Measurements from ENCODE around the gene EXOC6B.
A peak's percentile ranks its signal among the peaks of the same experiment; 100 is the strongest.

Gene EXOC6B

DNA sequence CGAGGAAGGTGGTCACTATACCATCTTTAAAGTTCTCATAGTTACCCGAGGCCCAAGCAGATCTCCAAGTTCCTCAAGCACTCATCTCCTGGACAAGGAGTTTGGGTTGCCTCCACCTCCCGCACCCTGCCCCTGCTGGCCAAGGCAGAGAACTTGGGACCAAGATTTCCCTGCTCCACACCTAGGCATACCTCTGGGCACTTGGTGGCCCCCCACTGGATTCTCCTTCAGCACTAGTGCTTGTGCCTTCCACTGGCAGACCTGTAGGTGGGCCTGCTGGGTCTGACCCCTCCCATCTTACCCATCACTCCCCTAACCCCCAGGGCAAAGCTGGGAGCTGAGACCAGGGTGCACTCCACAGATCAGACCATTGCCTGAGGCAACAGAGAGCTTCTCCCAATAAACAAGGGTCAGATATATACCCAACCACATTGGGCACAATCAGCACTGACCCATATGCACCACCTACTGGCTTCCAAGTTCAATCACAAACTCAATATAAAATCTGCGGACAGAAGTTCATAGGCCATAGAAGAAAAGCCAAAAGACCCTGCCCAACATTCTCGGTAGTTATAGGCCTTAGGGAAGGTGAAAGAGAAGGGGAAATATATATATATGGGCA lies 244.2 kb downstream of the EXOC6B start:
- DNase-seq (ENCODE audit: insufficient read length, low spot score) = no peak
- TF ChIP-seq POLR2A (IDR thresholded peaks at IDR 0.05; ENCODE audit: low read depth, low read length) (no peak), PAX5 (IDR thresholded peaks at IDR 0.05; ENCODE audit: insufficient read depth, low read length, severe bottlenecking) (no peak), POU2F2 (IDR thresholded peaks at IDR 0.05; ENCODE audit: low read depth, low read length) (no peak), TAF1 (IDR thresholded peaks at IDR 0.05; ENCODE audit: low read depth, low read length) (no peak), POLR2AphosphoS5 (IDR thresholded peaks at IDR 0.05; ENCODE audit: low read depth, low read length) (no peak), SPI1 (IDR thresholded peaks at IDR 0.05; ENCODE audit: low read depth, low read length) (no peak)
- no peak for FAIRE-seq

DNA sequence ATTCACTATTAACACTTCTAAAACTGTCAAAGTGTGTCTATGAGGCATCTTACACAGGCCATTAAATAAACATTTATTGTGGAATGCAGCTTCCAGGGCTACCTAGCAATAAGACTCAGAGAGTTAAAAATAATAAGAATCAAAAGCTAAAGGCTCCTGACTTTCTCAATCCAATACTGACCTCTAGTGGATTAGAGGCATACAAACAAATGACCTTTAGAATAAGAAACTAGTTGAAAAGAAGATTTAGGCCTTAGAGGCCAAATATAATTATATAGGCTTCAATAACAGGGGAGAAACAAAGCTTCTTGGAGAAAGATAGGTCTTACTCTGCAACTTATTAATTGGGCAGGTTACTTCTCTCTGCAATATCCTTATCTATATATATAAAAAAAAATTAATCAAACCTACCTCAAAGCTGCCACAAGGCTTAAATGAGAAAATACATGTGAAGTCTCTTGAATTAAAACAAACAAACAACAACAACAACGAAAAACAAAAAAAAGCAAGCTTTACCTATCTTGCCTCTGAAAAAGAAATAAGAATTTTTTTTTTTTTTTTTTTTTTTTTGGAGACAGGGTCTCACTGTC lies 246.1 kb downstream of the EXOC6B start:
- TF ChIP-seq POLR2AphosphoS5 (IDR thresholded peaks at IDR 0.05; ENCODE audit: low read depth, low read length) (no peak), POLR2A (IDR thresholded peaks at IDR 0.05; ENCODE audit: low read depth, low read length) (no peak), TAF1 (IDR thresholded peaks at IDR 0.05; ENCODE audit: low read depth, low read length) (no peak), SPI1 (IDR thresholded peaks at IDR 0.05; ENCODE audit: low read depth, low read length) (no peak), POU2F2 (IDR thresholded peaks at IDR 0.05; ENCODE audit: low read depth, low read length) (no peak), PAX5 (IDR thresholded peaks at IDR 0.05; ENCODE audit: insufficient read depth, low read length, severe bottlenecking) (no peak)
- FAIRE-seq (no peak), DNase-seq (ENCODE audit: insufficient read length, low spot score) (peak; percentile 1)

DNA sequence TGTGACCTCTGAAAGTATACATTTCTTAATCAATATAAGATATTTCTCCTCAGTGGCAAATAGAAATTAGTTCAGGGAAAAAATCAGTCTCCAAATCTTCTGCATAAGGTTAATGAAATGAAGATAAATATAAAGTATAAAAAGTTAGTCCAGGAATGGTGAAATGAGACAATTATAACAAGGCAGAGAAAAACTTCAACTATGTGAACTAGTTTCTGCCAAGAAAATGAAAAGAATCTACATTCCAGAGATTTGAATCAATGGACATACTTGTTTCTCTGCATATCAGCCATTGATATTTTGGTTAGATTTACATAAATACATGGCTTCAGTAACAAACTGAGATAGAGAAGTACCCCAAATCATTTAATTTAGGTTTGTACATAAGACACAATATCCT lies 249.0 kb downstream of the EXOC6B start:
- no peak for FAIRE-seq
- no peak for DNase-seq (ENCODE audit: insufficient read length, low spot score)
- TF ChIP-seq POLR2AphosphoS5 (IDR thresholded peaks at IDR 0.05; ENCODE audit: low read depth, low read length) = no peak
- TF ChIP-seq POU2F2 (IDR thresholded peaks at IDR 0.05; ENCODE audit: low read depth, low read length) = no peak
- no peak for TF ChIP-seq SPI1 (IDR thresholded peaks at IDR 0.05; ENCODE audit: low read depth, low read length)
- no peak for TF ChIP-seq PAX5 (IDR thresholded peaks at IDR 0.05; ENCODE audit: insufficient read depth, low read length, severe bottlenecking)
- TF ChIP-seq POLR2A (IDR thresholded peaks at IDR 0.05; ENCODE audit: low read depth, low read length) = no peak
- TF ChIP-seq TAF1 (IDR thresholded peaks at IDR 0.05; ENCODE audit: low read depth, low read length) = no peak

DNA sequence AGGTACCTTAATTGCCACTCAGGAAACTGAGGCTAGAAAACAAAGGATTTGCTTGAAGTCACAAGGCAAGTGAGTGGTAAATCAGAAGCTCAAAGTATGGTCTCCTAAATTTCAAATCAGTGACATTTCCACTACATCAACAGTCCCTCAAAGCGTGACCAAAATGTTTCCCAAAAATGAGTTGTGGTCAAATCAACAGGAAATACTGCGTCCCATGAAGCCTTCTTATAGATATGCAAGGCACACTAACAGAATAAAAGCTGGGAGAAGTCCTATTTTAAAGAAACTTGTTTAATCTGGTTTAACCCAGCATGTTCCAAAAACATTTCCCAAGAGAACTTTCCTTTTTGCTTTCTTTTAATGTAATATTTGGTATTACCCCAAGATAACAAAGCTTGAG lies 249.4 kb downstream of the EXOC6B start:
- no peak for TF ChIP-seq POU2F2 (IDR thresholded peaks at IDR 0.05; ENCODE audit: low read depth, low read length)
- TF ChIP-seq POLR2A (IDR thresholded peaks at IDR 0.05; ENCODE audit: low read depth, low read length) = no peak
- no peak for TF ChIP-seq SPI1 (IDR thresholded peaks at IDR 0.05; ENCODE audit: low read depth, low read length)
- TF ChIP-seq POLR2AphosphoS5 (IDR thresholded peaks at IDR 0.05; ENCODE audit: low read depth, low read length) = no peak
- no peak for TF ChIP-seq PAX5 (IDR thresholded peaks at IDR 0.05; ENCODE audit: insufficient read depth, low read length, severe bottlenecking)
- TF ChIP-seq TAF1 (IDR thresholded peaks at IDR 0.05; ENCODE audit: low read depth, low read length) = no peak
- no peak for DNase-seq (ENCODE audit: insufficient read length, low spot score)
- no peak for FAIRE-seq

DNA sequence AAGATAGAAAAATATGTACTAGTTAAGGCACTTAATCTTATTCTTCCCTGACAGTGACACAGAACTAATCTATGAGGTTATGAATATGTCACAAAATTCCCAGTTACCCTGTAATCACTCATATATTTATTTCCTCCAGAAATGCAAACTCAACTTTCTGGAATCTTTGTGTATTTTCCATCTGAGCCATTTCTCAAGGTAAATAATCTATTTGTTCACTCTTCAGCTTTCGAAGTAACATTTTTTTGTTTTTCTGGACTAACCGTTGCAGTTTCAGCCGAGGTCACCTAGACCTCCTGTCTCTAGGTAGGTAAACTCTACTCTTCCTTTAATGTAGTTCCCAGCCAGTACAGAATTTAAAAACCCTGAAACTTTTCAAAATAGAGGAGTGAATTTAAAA lies 250.9 kb downstream of the EXOC6B start:
- FAIRE-seq = no peak
- no peak for DNase-seq (ENCODE audit: insufficient read length, low spot score)

DNA sequence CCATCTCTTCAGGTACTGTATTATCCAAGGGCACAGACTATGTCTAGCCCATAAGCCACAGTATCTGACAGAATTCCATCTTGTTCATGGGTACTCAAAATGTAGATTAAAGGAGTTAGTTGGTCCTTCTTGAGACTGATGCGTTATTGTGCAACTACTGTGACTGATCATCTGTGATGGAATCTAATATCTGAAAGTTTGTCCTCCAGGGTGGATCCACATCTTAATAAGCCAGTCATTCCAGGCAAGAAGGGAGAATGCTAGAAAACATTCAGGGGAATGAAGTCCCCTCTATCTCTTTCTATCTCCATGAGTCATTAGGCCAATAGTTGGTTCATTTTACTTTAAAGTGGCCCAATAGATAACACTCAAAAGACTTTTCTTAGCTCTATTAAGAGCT lies 252.6 kb downstream of the EXOC6B start:
- TF ChIP-seq TAF1 (IDR thresholded peaks at IDR 0.05; ENCODE audit: low read depth, low read length) (no peak), PAX5 (IDR thresholded peaks at IDR 0.05; ENCODE audit: insufficient read depth, low read length, severe bottlenecking) (no peak), POLR2A (IDR thresholded peaks at IDR 0.05; ENCODE audit: low read depth, low read length) (no peak), POLR2AphosphoS5 (IDR thresholded peaks at IDR 0.05; ENCODE audit: low read depth, low read length) (no peak), POU2F2 (IDR thresholded peaks at IDR 0.05; ENCODE audit: low read depth, low read length) (no peak), SPI1 (IDR thresholded peaks at IDR 0.05; ENCODE audit: low read depth, low read length) (no peak)
- FAIRE-seq (no peak), DNase-seq (ENCODE audit: insufficient read length, low spot score) (no peak)

More for the DNA sequence above, 250.9 kb downstream of the EXOC6B start:
- TF ChIP-seq PAX5 (IDR thresholded peaks at IDR 0.05; ENCODE audit: insufficient read depth, low read length, severe bottlenecking) = no peak
- TF ChIP-seq POU2F2 (IDR thresholded peaks at IDR 0.05; ENCODE audit: low read depth, low read length) = no peak
- TF ChIP-seq SPI1 (IDR thresholded peaks at IDR 0.05; ENCODE audit: low read depth, low read length) = no peak
- TF ChIP-seq TAF1 (IDR thresholded peaks at IDR 0.05; ENCODE audit: low read depth, low read length) = no peak
- TF ChIP-seq POLR2A (IDR thresholded peaks at IDR 0.05; ENCODE audit: low read depth, low read length) = no peak
- TF ChIP-seq POLR2AphosphoS5 (IDR thresholded peaks at IDR 0.05; ENCODE audit: low read depth, low read length) = no peak

DNA sequence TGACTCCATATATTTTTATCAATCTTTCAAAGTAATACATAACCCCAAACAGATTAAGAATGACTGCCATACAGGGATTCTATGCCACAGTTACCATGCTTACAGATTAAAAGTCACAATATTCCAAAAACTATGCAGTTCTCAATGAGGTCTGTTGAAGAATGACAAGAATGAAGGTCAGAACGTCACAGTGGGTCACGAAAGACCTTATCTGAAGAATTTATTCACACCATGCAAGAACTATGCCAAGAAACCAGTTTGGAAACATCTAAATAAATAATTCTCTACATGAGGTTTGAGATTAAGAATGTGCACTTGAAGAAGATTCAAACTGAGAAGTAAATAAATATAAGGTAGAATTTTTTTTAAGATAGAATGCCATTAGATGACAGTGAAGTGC lies 253.3 kb downstream of the EXOC6B start:
- FAIRE-seq = no peak
- TF ChIP-seq POLR2AphosphoS5 (IDR thresholded peaks at IDR 0.05; ENCODE audit: low read depth, low read length) (no peak), POLR2A (IDR thresholded peaks at IDR 0.05; ENCODE audit: low read depth, low read length) (no peak), SPI1 (IDR thresholded peaks at IDR 0.05; ENCODE audit: low read depth, low read length) (no peak), TAF1 (IDR thresholded peaks at IDR 0.05; ENCODE audit: low read depth, low read length) (no peak), PAX5 (IDR thresholded peaks at IDR 0.05; ENCODE audit: insufficient read depth, low read length, severe bottlenecking) (no peak), POU2F2 (IDR thresholded peaks at IDR 0.05; ENCODE audit: low read depth, low read length) (no peak)
- DNase-seq (ENCODE audit: insufficient read length, low spot score) = no peak

DNA sequence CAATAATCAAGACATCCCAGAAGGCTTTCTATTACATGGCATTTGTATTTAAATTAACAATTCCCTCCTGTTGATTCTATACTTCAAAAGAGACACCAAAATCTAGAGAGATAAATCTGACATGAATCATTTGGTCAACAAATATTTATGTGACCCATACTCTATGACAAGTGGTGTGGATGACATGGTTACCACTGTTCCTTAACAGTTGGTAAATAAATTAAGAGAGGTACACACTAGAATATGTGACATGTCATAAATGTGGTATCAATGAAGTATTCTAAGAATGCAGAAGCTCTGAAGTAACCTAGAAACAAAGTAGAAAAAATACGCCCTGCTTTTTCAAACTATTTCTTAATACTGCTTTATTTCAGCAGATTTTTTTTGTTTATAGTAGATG lies 255.4 kb downstream of the EXOC6B start:
- TF ChIP-seq POLR2A (IDR thresholded peaks at IDR 0.05; ENCODE audit: low read depth, low read length) (no peak), POU2F2 (IDR thresholded peaks at IDR 0.05; ENCODE audit: low read depth, low read length) (no peak), PAX5 (IDR thresholded peaks at IDR 0.05; ENCODE audit: insufficient read depth, low read length, severe bottlenecking) (no peak), POLR2AphosphoS5 (IDR thresholded peaks at IDR 0.05; ENCODE audit: low read depth, low read length) (no peak), TAF1 (IDR thresholded peaks at IDR 0.05; ENCODE audit: low read depth, low read length) (no peak), SPI1 (IDR thresholded peaks at IDR 0.05; ENCODE audit: low read depth, low read length) (no peak)
- DNase-seq (ENCODE audit: insufficient read length, low spot score) (no peak), FAIRE-seq (no peak)

DNA sequence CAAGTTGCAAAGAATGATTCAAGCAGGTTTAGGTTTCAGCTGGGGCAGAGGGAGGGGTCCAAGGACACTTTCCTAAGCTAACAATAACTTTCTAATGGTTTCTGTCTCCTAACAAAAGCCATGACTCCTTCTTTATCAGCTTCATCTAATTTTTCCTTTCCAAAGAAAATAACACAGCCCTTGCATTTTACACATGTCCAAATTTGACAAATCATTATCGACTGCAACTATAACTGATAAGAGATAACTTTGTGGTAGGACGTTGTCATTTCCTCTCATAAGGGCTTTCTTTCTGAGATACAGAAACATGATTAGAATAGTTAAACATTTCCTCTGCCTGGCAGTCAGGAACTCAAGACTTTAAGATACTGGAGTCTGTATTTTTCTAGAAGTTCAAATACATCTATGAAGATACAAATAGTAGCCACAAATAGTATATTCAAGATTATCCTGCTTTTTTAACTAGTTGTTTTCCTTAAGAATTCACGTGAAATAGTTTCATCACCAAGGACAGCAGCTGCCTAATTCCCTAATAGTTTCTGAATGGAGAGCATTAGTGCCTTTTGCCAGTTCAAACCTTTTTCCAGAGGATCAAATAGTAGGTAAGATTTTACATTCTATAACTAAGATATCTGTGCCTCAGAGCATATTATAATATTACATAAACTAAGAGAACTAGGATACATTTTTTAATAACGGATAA lies 263.2 kb downstream of the EXOC6B start:
- no peak for DNase-seq (ENCODE audit: insufficient read length, low spot score)
- no peak for FAIRE-seq
- TF ChIP-seq POLR2A (IDR thresholded peaks at IDR 0.05; ENCODE audit: low read depth, low read length) (no peak), TAF1 (IDR thresholded peaks at IDR 0.05; ENCODE audit: low read depth, low read length) (no peak), SPI1 (IDR thresholded peaks at IDR 0.05; ENCODE audit: low read depth, low read length) (no peak), POU2F2 (IDR thresholded peaks at IDR 0.05; ENCODE audit: low read depth, low read length) (no peak), PAX5 (IDR thresholded peaks at IDR 0.05; ENCODE audit: insufficient read depth, low read length, severe bottlenecking) (no peak), POLR2AphosphoS5 (IDR thresholded peaks at IDR 0.05; ENCODE audit: low read depth, low read length) (no peak)

Measured in GM12891 (cell line).